Right lobe of liver (tissue), 4 donors: ENCODE results near the gene TRIM66.

ENCODE experiments used
- CTCF ChIP-seq, 4 donors: fragments of 200-600 bp in 3 of 4; fragments of 450-650 bp in 1 of 4; IDR thresholded peaks; one replicate each; pipeline versions ENCODE4 v1.5.1 to v1.8.0; 2016 to 2022; ENCODE audit warnings: antibody characterized with exemption in 4 of 4, mild to moderate bottlenecking in 2 of 4
- POLR2A ChIP-seq: fragments of 450-650 bp; IDR thresholded peaks from one replicate; pipeline ENCODE4 v1.6.1; 2017; ENCODE audit warnings: antibody characterized with exemption, mild to moderate bottlenecking
- donor health status: DM: no; HTN: no; CAD: no.
- donor health status: DM: no; HTN: no; CAD: no.
- donor health status: DM: no; HTN: yes; CAD: no.

GRCh38 chr11:8705146-8705545 lies 22.7 kb upstream of the TRIM66 start:
- no peak for TF ChIP-seq CTCF (IDR thresholded peaks at IDR 0.05)
- TF ChIP-seq POLR2A, result no peak
